ENCODE data around the gene CADM3. TPM values are rescaled to one million over a fixed set of nuclear protein-coding genes. Genes with fewer than 3 reads are reported as not detected.

The CADM3 gene
- total RNA-seq, 1 experiment from 2014 or later: not detected

- Mint-ChIP-seq H3K27ac (ENCODE audit: unreplicated experiment) (no peak overlapping the region), H3K36me3 (ENCODE audit: insufficient read depth, unreplicated experiment) (no peaks in the 10 kb centered on the region), H3K9me3 (ENCODE audit: unreplicated experiment) (no peaks in the 10 kb centered on the region), H3K27me3 (ENCODE audit: insufficient read depth, unreplicated experiment) (peaks cover 35% of the 10 kb centered on the region), H3K4me1 (ENCODE audit: low read depth, unreplicated experiment) (peaks cover 10% of the 10 kb centered on the region), H3K4me3 (ENCODE audit: unreplicated experiment) (no peak overlapping the region)
- intact Hi-C loops (cut with micrococcal nuclease; ENCODE audit: unreplicated experiment): no loop called here
- no peaks in the 10 kb centered on the region for H3K27me3 ChIP-seq (replicated peaks; ENCODE audit: control insufficient read depth, insufficient read depth, low read length)
- ChIA-PET POLR2A (no interaction called here), CTCF (interaction anchor here (0.7 to 1.4 kb wide), 2 partner anchors 10 to 20 kb away, joined by 3 to 5 read pairs; no protein-coding TSS in a partner anchor)
- H3K36me3 ChIP-seq (ENCODE audit: control insufficient read depth, insufficient read depth, low read length): no peaks in the 10 kb centered on the region
- no peak for DNase-seq
- TF ChIP-seq, protein P1, sequence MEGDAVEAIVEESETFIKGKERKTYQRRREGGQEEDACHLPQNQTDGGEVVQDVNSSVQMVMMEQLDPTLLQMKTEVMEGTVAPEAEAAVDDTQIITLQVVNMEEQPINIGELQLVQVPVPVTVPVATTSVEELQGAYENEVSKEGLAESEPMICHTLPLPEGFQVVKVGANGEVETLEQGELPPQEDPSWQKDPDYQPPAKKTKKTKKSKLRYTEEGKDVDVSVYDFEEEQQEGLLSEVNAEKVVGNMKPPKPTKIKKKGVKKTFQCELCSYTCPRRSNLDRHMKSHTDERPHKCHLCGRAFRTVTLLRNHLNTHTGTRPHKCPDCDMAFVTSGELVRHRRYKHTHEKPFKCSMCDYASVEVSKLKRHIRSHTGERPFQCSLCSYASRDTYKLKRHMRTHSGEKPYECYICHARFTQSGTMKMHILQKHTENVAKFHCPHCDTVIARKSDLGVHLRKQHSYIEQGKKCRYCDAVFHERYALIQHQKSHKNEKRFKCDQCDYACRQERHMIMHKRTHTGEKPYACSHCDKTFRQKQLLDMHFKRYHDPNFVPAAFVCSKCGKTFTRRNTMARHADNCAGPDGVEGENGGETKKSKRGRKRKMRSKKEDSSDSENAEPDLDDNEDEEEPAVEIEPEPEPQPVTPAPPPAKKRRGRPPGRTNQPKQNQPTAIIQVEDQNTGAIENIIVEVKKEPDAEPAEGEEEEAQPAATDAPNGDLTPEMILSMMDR (IDR thresholded peaks at IDR 0.05; ENCODE audit: insufficient read depth in 1 of 2, low read depth in 1 of 2, low read length in 1 of 2, severe bottlenecking in 1 of 2, unreplicated experiment in 1 of 2): no peak
- H3K4me3 ChIP-seq (ENCODE audit: low read depth, low read length): no peak overlapping the region
- no peaks in the 10 kb centered on the region for H3K9me3 ChIP-seq
- H3K4me1 ChIP-seq: no peaks in the 10 kb centered on the region
- BruUV-seq (replicated peaks): no TSS peak
These were observed 36.9 kb downstream of the CADM3 start for GRCh38 chr1:159208175-159208825.

GRCh38 chr1:159209061-159209460 lies 37.6 kb downstream of the CADM3 start:
- no peak overlapping the region for H3K27ac Mint-ChIP-seq (ENCODE audit: unreplicated experiment)
- TF ChIP-seq, protein P1 (IDR thresholded peaks at IDR 0.05; ENCODE audit: insufficient read depth in 1 of 2, low read depth in 1 of 2, low read length in 1 of 2, severe bottlenecking in 1 of 2, unreplicated experiment in 1 of 2): no peak
- ChIA-PET POLR2A (no interaction called here), CTCF (interaction anchor here (1.4 kb wide), 1 partner anchor 11 kb away, joined by 5 read pairs; no protein-coding TSS in a partner anchor)
- Histone ChIP-seq H3K36me3 (ENCODE audit: control insufficient read depth, insufficient read depth, low read length) (no peaks in the 10 kb centered on the region), H3K27me3 (replicated peaks; ENCODE audit: control insufficient read depth, insufficient read depth, low read length) (no peaks in the 10 kb centered on the region), H3K4me3 (ENCODE audit: low read depth, low read length) (no peak overlapping the region), H3K9me3 (no peaks in the 10 kb centered on the region), H3K4me1 (no peaks in the 10 kb centered on the region)
- H3K4me3 Mint-ChIP-seq (ENCODE audit: unreplicated experiment): no peak overlapping the region
- peaks cover 10% of the 10 kb centered on the region for H3K4me1 Mint-ChIP-seq (ENCODE audit: low read depth, unreplicated experiment)
- no peak for DNase-seq
- H3K27me3 Mint-ChIP-seq (ENCODE audit: insufficient read depth, unreplicated experiment): peaks cover 35% of the 10 kb centered on the region
- no TSS peak for BruUV-seq (replicated peaks)
- H3K9me3 Mint-ChIP-seq (ENCODE audit: unreplicated experiment): no peaks in the 10 kb centered on the region
- H3K36me3 Mint-ChIP-seq (ENCODE audit: insufficient read depth, unreplicated experiment): no peaks in the 10 kb centered on the region
- intact Hi-C loops (cut with micrococcal nuclease; ENCODE audit: unreplicated experiment): no loop called here

DNA sequence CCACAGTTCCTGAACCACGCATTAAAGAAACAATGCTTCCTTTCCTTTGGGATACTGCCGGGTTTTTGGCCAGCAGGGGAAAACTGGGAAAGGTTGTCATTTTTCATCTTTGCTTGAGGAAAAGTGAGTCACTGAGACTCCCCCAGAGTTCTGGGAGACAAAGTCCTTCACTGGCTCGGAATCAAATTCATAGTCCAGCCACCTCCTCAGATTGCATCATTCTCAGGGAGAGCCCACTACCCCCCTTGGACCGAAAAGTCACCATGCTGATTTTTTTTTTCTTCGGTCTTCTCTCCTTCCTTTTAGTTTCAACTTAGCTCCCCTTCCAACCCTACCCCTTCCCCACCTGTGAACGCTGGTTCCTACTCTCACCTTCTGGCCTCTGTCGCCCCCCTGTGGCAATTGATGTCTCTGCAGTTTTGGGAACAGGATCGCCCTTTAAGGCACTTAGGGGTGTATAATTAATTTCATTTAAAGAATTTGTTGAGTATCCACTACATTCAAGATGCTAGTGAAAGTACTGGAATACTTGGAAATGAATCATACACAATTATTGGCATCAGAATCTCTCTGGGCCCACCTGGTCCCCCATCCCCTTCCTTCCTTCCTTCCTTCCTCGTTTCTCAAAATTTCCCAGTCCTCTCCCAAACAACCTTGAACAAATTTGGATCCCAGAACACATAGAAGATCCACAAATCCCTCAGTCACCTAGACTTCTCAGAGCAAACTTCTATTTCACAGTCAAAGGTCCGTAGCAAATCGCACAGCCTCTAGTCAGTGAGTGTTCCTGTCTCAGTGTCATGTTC lies 40.1 kb downstream of the CADM3 start:
- H3K9me3 Mint-ChIP-seq (ENCODE audit: unreplicated experiment): no peaks in the 10 kb centered on the region
- H3K27ac Mint-ChIP-seq (ENCODE audit: unreplicated experiment): no peak overlapping the region
- POLR2A ChIA-PET: no interaction called here
- H3K4me3 Mint-ChIP-seq (ENCODE audit: unreplicated experiment): peak overlapping the region; percentile 16
- no peak overlapping the region for H3K4me3 ChIP-seq (ENCODE audit: low read depth, low read length)
- no peaks in the 10 kb centered on the region for H3K4me1 ChIP-seq
- peak; percentile 49 to 63 for DNase-seq
- BruUV-seq (replicated peaks): no TSS peak
- intact Hi-C loops (cut with micrococcal nuclease; ENCODE audit: unreplicated experiment): loop anchor here (1.0 to 5.0 kb wide), 3 partner anchors 50 to 796 kb away; no protein-coding TSS in a partner anchor
- H3K27me3 Mint-ChIP-seq (ENCODE audit: insufficient read depth, unreplicated experiment): peaks cover 22% of the 10 kb centered on the region
- H3K36me3 Mint-ChIP-seq (ENCODE audit: insufficient read depth, unreplicated experiment): no peaks in the 10 kb centered on the region
- peaks cover 10% of the 10 kb centered on the region for H3K4me1 Mint-ChIP-seq (ENCODE audit: low read depth, unreplicated experiment)
- no peaks in the 10 kb centered on the region for H3K9me3 ChIP-seq
- no peaks in the 10 kb centered on the region for H3K27me3 ChIP-seq (replicated peaks; ENCODE audit: control insufficient read depth, insufficient read depth, low read length)
- CTCF ChIA-PET: interaction anchor here (0.6 to 1.6 kb wide), 6 partner anchors 9 to 78 kb away, joined by 3 to 10 read pairs (median 4); no protein-coding TSS in a partner anchor
- H3K36me3 ChIP-seq (ENCODE audit: control insufficient read depth, insufficient read depth, low read length): no peaks in the 10 kb centered on the region
- TF ChIP-seq, protein P1 (IDR thresholded peaks at IDR 0.05; ENCODE audit: insufficient read depth in 1 of 2, low read depth in 1 of 2, low read length in 1 of 2, severe bottlenecking in 1 of 2, unreplicated experiment in 1 of 2): peak; percentile 88 to 91
